ENCODE measurements around the gene MTIF3. TPM values are rescaled to one million over a fixed set of nuclear protein-coding genes. Genes with fewer than 3 reads are reported as not detected.

The MTIF3 gene
- polyA plus RNA-seq, 1 of the 3 experiments (the other 2 are of a cell fraction): 29.5 TPM

DNA sequence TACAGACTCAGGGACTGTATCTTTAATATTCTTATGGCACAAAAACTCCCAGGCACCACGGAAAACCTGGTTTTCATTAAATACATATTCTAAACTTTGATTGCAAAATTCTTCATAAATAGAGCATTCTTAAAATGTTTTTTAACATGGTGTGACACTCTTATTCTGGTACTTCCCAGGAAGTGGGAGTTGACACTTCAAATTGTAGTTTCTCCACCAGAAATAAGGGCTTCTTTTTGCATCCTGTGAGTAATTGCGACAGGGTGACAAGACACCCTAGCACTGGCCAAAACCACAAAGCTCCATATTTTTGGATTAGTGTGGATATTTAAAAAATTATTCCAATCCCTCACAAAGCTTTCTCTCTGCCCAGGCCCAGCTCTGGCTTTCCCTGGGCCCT lies 43.6 kb upstream of the MTIF3 start:
- H3K27ac ChIP-seq (ENCODE audit: low read depth in 2 of 2, low read length in 1 of 2): no peak overlapping the region
- H3K4me3 ChIP-seq (ENCODE audit: low read depth in 2 of 2, low read length in 1 of 2): no peak overlapping the region
- ChIA-PET CTCF (interaction anchor here (0.6 kb wide), 1 partner anchor 1069 kb away, joined by 3 read pairs; no protein-coding TSS in a partner anchor), POLR2A (interaction anchor here (0.6 kb wide), 1 partner anchor 578 kb away, joined by 3 read pairs; no protein-coding TSS in a partner anchor)
- no peaks in the 10 kb centered on the region for H3F3A ChIP-seq (replicated peaks; ENCODE audit: insufficient read depth)
- no peaks in the 10 kb centered on the region for H3K4me1 ChIP-seq (ENCODE audit: control insufficient read depth in 1 of 2, insufficient read depth in 2 of 2, low read depth in 1 of 2, low read length in 1 of 2)
- H3K4me2 ChIP-seq: no peak overlapping the region
- H3K9ac ChIP-seq: no peak overlapping the region
- no peaks in the 10 kb centered on the region for H4K20me1 ChIP-seq (ENCODE audit: insufficient read depth)
- H3K36me3 ChIP-seq (replicated peaks in 1 of 2; ENCODE audit: control insufficient read depth in 1 of 2, insufficient read depth in 2 of 2, low read length in 1 of 2): no peaks in the 10 kb centered on the region
- H3K9me2 ChIP-seq: no peaks in the 10 kb centered on the region
- no peak overlapping the region for H2AFZ ChIP-seq (ENCODE audit: low read depth)
- no peaks in the 10 kb centered on the region for H3K79me2 ChIP-seq (ENCODE audit: insufficient read depth)
- peaks cover 35% of the 10 kb centered on the region for H3K27me3 ChIP-seq (ENCODE audit: insufficient read depth)
- 39% methylated on average over 2 of the region's 2 CpGs for WGBS (ENCODE audit: low lambda C conversion rate)
- TF ChIP-seq RAD21 (IDR thresholded peaks at IDR 0.05; ENCODE audit: low read length) (no peak), RFX5 (IDR thresholded peaks at IDR 0.05; ENCODE audit: low read length) (no peak), CHD2 (IDR thresholded peaks at IDR 0.05; ENCODE audit: low read length, partially characterized antibody) (no peak)
- H3K9me3 ChIP-seq: no peaks in the 10 kb centered on the region
- no peak for DNase-seq

DNA sequence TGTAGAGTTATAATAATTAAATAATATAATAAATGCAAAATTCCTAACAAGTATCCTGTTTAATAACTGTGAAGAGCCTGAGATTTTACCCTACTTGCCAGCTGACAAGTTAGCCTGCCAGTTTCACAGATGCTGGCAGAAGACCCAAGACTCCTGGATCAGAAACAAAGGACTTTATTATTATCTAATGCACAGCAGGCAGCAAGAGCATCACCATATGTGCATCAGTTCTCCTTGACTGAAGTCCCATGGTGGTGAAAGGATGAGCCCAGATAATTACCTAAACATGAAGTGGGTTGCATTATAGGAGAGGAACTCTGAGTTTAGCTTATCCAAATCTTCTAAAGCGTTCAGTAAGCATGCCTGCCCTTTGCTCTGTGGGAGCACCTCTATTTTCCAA lies 39.1 kb upstream of the MTIF3 start:
- WGBS (ENCODE audit: low lambda C conversion rate): 0% methylated on average over 1 of the region's 1 CpG
- H3K9ac ChIP-seq: no peak overlapping the region
- no peaks in the 10 kb centered on the region for H3K36me3 ChIP-seq (replicated peaks in 1 of 2; ENCODE audit: control insufficient read depth in 1 of 2, insufficient read depth in 2 of 2, low read length in 1 of 2)
- H3K9me2 ChIP-seq: no peaks in the 10 kb centered on the region
- ChIA-PET POLR2A (no interaction called here), CTCF (interaction anchor here (1.0 kb wide), 1 partner anchor 11 kb away, joined by 3 read pairs; no protein-coding TSS in a partner anchor)
- H3K4me3 ChIP-seq (ENCODE audit: low read depth in 2 of 2, low read length in 1 of 2): no peak overlapping the region
- TF ChIP-seq EP300 (IDR thresholded peaks at IDR 0.05; ENCODE audit: borderline replicate concordance in 1 of 2, low read depth in 1 of 2, low read length in 1 of 2) (no peak), NRF1 (IDR thresholded peaks at IDR 0.05; ENCODE audit: low read depth, low read length) (no peak), RCOR1 (IDR thresholded peaks at IDR 0.05; ENCODE audit: low read length) (no peak), RFX5 (IDR thresholded peaks at IDR 0.05; ENCODE audit: low read length) (no peak)
- no peaks in the 10 kb centered on the region for H3K9me3 ChIP-seq
- H3K27ac ChIP-seq (ENCODE audit: low read depth in 2 of 2, low read length in 1 of 2): no peak overlapping the region
- no peak overlapping the region for H2AFZ ChIP-seq (ENCODE audit: low read depth)
- no peaks in the 10 kb centered on the region for H4K20me1 ChIP-seq (ENCODE audit: insufficient read depth)
- no peaks in the 10 kb centered on the region for H3K79me2 ChIP-seq (ENCODE audit: insufficient read depth)
- no peak overlapping the region for H3K4me2 ChIP-seq
- H3F3A ChIP-seq (replicated peaks; ENCODE audit: insufficient read depth): no peaks in the 10 kb centered on the region
- no peaks in the 10 kb centered on the region for H3K4me1 ChIP-seq (ENCODE audit: control insufficient read depth in 1 of 2, insufficient read depth in 2 of 2, low read depth in 1 of 2, low read length in 1 of 2)
- DNase-seq: no peak
- peaks cover 60% of the 10 kb centered on the region for H3K27me3 ChIP-seq (ENCODE audit: insufficient read depth)

DNA sequence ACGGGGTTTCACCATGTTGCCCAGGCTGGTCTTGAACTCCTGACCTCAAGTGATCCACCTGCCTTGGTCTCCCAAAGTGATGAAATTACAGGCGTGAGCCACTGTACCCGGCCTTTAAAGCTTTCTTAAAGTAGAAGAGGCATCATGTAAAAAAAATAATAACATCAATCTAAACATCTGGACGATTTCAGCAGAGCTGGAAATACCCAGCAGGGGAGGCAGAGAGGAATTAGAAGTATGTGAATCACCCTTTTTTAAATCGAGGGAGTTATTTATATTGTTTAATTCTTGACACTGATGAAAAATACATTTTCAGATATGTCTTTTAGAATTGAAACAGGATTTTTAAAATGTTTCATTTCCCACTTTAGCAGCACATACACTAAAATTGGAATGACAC lies 37.4 kb upstream of the MTIF3 start:
- Histone ChIP-seq H3K9me3 (no peaks in the 10 kb centered on the region), H3K4me3 (ENCODE audit: low read depth in 2 of 2, low read length in 1 of 2) (no peak overlapping the region), H3K36me3 (replicated peaks in 1 of 2; ENCODE audit: control insufficient read depth in 1 of 2, insufficient read depth in 2 of 2, low read length in 1 of 2) (no peaks in the 10 kb centered on the region), H2AFZ (ENCODE audit: low read depth) (no peak overlapping the region), H3K9me2 (no peaks in the 10 kb centered on the region), H3K4me1 (ENCODE audit: control insufficient read depth in 1 of 2, insufficient read depth in 2 of 2, low read depth in 1 of 2, low read length in 1 of 2) (no peaks in the 10 kb centered on the region), H3K4me2 (no peak overlapping the region), H3F3A (replicated peaks; ENCODE audit: insufficient read depth) (no peaks in the 10 kb centered on the region), H4K20me1 (ENCODE audit: insufficient read depth) (no peaks in the 10 kb centered on the region), H3K27me3 (ENCODE audit: insufficient read depth) (peaks cover 61% of the 10 kb centered on the region; the same call in 1 of the 2 replicates), H3K79me2 (ENCODE audit: insufficient read depth) (no peaks in the 10 kb centered on the region), H3K27ac (ENCODE audit: low read depth in 2 of 2, low read length in 1 of 2) (no peak overlapping the region), H3K9ac (no peak overlapping the region)
- ChIA-PET POLR2A (interaction anchor here (0.6 kb wide), 1 partner anchor 40 kb away, joined by 3 read pairs; no protein-coding TSS in a partner anchor), CTCF (interaction anchor here (0.6 to 1.1 kb wide), 3 partner anchors 127 to 339 kb away, joined by 3 read pairs; no protein-coding TSS in a partner anchor)
- TF ChIP-seq, protein P1, sequence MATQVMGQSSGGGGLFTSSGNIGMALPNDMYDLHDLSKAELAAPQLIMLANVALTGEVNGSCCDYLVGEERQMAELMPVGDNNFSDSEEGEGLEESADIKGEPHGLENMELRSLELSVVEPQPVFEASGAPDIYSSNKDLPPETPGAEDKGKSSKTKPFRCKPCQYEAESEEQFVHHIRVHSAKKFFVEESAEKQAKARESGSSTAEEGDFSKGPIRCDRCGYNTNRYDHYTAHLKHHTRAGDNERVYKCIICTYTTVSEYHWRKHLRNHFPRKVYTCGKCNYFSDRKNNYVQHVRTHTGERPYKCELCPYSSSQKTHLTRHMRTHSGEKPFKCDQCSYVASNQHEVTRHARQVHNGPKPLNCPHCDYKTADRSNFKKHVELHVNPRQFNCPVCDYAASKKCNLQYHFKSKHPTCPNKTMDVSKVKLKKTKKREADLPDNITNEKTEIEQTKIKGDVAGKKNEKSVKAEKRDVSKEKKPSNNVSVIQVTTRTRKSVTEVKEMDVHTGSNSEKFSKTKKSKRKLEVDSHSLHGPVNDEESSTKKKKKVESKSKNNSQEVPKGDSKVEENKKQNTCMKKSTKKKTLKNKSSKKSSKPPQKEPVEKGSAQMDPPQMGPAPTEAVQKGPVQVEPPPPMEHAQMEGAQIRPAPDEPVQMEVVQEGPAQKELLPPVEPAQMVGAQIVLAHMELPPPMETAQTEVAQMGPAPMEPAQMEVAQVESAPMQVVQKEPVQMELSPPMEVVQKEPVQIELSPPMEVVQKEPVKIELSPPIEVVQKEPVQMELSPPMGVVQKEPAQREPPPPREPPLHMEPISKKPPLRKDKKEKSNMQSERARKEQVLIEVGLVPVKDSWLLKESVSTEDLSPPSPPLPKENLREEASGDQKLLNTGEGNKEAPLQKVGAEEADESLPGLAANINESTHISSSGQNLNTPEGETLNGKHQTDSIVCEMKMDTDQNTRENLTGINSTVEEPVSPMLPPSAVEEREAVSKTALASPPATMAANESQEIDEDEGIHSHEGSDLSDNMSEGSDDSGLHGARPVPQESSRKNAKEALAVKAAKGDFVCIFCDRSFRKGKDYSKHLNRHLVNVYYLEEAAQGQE (IDR thresholded peaks at IDR 0.05; ENCODE audit: low read depth, low read length): no peak
- TF ChIP-seq MXI1 (IDR thresholded peaks at IDR 0.05; ENCODE audit: low read depth, low read length): no peak
- no peak for TF ChIP-seq FOXJ3 (CRISPR knock-in tag; IDR thresholded peaks at IDR 0.05)
- no peak for TF ChIP-seq SIN3A (IDR thresholded peaks at IDR 0.05; ENCODE audit: borderline replicate concordance, low read depth, low read length)
- TF ChIP-seq, protein P2, sequence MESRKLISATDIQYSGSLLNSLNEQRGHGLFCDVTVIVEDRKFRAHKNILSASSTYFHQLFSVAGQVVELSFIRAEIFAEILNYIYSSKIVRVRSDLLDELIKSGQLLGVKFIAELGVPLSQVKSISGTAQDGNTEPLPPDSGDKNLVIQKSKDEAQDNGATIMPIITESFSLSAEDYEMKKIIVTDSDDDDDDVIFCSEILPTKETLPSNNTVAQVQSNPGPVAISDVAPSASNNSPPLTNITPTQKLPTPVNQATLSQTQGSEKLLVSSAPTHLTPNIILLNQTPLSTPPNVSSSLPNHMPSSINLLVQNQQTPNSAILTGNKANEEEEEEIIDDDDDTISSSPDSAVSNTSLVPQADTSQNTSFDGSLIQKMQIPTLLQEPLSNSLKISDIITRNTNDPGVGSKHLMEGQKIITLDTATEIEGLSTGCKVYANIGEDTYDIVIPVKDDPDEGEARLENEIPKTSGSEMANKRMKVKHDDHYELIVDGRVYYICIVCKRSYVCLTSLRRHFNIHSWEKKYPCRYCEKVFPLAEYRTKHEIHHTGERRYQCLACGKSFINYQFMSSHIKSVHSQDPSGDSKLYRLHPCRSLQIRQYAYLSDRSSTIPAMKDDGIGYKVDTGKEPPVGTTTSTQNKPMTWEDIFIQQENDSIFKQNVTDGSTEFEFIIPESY (IDR thresholded peaks at IDR 0.05; ENCODE audit: borderline replicate concordance, low read depth): no peak
- no peak for TF ChIP-seq ELF1 (IDR thresholded peaks at IDR 0.05)
- no peak for TF ChIP-seq JUND (IDR thresholded peaks at IDR 0.05)
- no peak for TF ChIP-seq YY1 (IDR thresholded peaks at IDR 0.05; ENCODE audit: low read depth)
- WGBS (ENCODE audit: low lambda C conversion rate): 12% methylated on average over 5 of the region's 5 CpGs
- DNase-seq: no peak
